WTC11 (cell line): ENCODE results near the gene HPS1. TPM values are rescaled to one million over a fixed set of nuclear protein-coding genes. Genes with fewer than 3 reads are reported as not detected.
A peak's percentile ranks its signal among the peaks of the same experiment; 100 is the strongest.

Source experiments
- ATAC-seq: fragments of 200-7000 bp; cut with Tn5 transposase; 2 replicates; pipeline ENCODE4 v1.10.0; 2021; ENCODE audit warnings: mild to moderate bottlenecking, moderate library complexity
- CTCF ChIA-PET: fragments of 300-600 bp; sonication (Branson Sonifier 250); formaldehyde crosslinking; loops from one replicate; lab custom pipeline; 2021; ENCODE audit warnings: antibody characterized with exemption; lab: Charles Lee
- POLR2A ChIA-PET: fragments of 350-600 bp; sonication (Branson Sonifier 250); formaldehyde crosslinking; loops from one replicate; lab custom pipeline; 2021; ENCODE audit warnings: antibody characterized with exemption; lab: Charles Lee
- DNase-seq: peaks from one replicate; pipeline ENCODE4 v3.0.0; 2021; ENCODE audit warnings: low spot score
- H3K27ac Mint-ChIP-seq: 2 replicates; pipeline ENCODE4 v1.8.0; 2021; ENCODE audit warnings: mixed read lengths
- H3K27me3 Mint-ChIP-seq: 2 replicates; pipeline ENCODE4 v1.8.0; 2021; ENCODE audit warnings: low read depth, mild to moderate bottlenecking, moderate library complexity, mixed read lengths
- H3K36me3 Mint-ChIP-seq: 2 replicates; pipeline ENCODE4 v1.8.0; 2021; ENCODE audit warnings: mixed read lengths
- H3K4me1 Mint-ChIP-seq: 2 replicates; pipeline ENCODE4 v1.8.0; 2022; ENCODE audit warnings: mixed read lengths
- H3K4me3 Mint-ChIP-seq: 2 replicates; pipeline ENCODE4 v1.8.0; 2021; ENCODE audit warnings: mild to moderate bottlenecking, moderate library complexity, mixed read lengths
- H3K9me3 Mint-ChIP-seq: 2 replicates; pipeline ENCODE4 v1.8.0; 2021; ENCODE audit warnings: mixed read lengths
- AFF4 ChIP-seq: sonication (generic); formaldehyde crosslinking; IDR thresholded peaks from 2 replicates; pipeline ENCODE4 v1.8.1; 2023; ENCODE audit warnings: mild to moderate bottlenecking, missing genetic modification reagents, borderline replicate concordance
- ATF3 ChIP-seq: sonication (generic); formaldehyde crosslinking; conservative IDR thresholded peaks from 2 replicates; pipeline ENCODE4 v1.8.1; 2022; ENCODE audit warnings: mild to moderate bottlenecking, missing genetic modification reagents
- ATF6 ChIP-seq: sonication (generic); formaldehyde crosslinking; IDR thresholded peaks from 2 replicates; pipeline ENCODE4 v1.8.1; 2023; ENCODE audit warnings: mild to moderate bottlenecking, missing genetic modification reagents
- CBFB ChIP-seq: sonication (generic); formaldehyde crosslinking; IDR thresholded peaks from 2 replicates; pipeline ENCODE4 v1.8.1; 2022; ENCODE audit warnings: mild to moderate bottlenecking, low read depth, missing genetic modification reagents
- E2F4 ChIP-seq: sonication (generic); formaldehyde crosslinking; IDR thresholded peaks from 2 replicates; pipeline ENCODE4 v1.8.1; 2022; ENCODE audit warnings: low read depth, mild to moderate bottlenecking, moderate library complexity, missing genetic modification reagents, borderline replicate concordance
- E2F5 ChIP-seq: sonication (generic); formaldehyde crosslinking; IDR thresholded peaks from 2 replicates; pipeline ENCODE4 v1.8.1; 2022; ENCODE audit warnings: mild to moderate bottlenecking, moderate library complexity, missing genetic modification reagents
- ERG ChIP-seq: fragments of 250-450 bp; sonication (Bioruptor Pico); IDR thresholded peaks from 2 replicates; pipeline ENCODE4 v1.8.0; 2021; ENCODE audit warnings: mild to moderate bottlenecking
- HMGA2 ChIP-seq: fragments of 250-450 bp; sonication (Bioruptor Pico); IDR thresholded peaks from 2 replicates; pipeline ENCODE4 v1.4.0; 2021; ENCODE audit warnings: mild to moderate bottlenecking, moderate library complexity
- MLX ChIP-seq: sonication (generic); formaldehyde crosslinking; IDR thresholded peaks from 2 replicates; pipeline ENCODE4 v1.8.1; 2023; ENCODE audit warnings: mild to moderate bottlenecking, missing genetic modification reagents, moderate library complexity
- OVOL2 ChIP-seq: fragments of 250-450 bp; sonication (Bioruptor Pico); IDR thresholded peaks from 2 replicates; pipeline ENCODE4 v1.9.0; 2021; ENCODE audit warnings: mild to moderate bottlenecking, borderline replicate concordance
- SMAD3 ChIP-seq: sonication (generic); formaldehyde crosslinking; IDR thresholded peaks from 2 replicates; pipeline ENCODE4 v1.8.0; 2022; ENCODE audit warnings: missing genetic modification reagents, mild to moderate bottlenecking, borderline replicate concordance
- USF2 ChIP-seq: sonication (generic); formaldehyde crosslinking; IDR thresholded peaks from 2 replicates; pipeline ENCODE4 v1.8.1; 2023; ENCODE audit warnings: mild to moderate bottlenecking, missing genetic modification reagents, moderate library complexity
- ZNF423 ChIP-seq: fragments of 250-450 bp; sonication (Bioruptor Pico); IDR thresholded peaks from 2 replicates; pipeline ENCODE4 v2.1.2; 2022; ENCODE audit warnings: mild to moderate bottlenecking, moderate library complexity
- ZNF532 ChIP-seq: fragments of 250-450 bp; sonication (Bioruptor Pico); IDR thresholded peaks from 2 replicates; pipeline ENCODE4 v1.9.0; 2021; ENCODE audit warnings: mild to moderate bottlenecking, borderline replicate concordance
- ZNF671 ChIP-seq: fragments of 250-450 bp; sonication (Bioruptor Pico); IDR thresholded peaks from 2 replicates; pipeline ENCODE4 v1.8.0; 2021; ENCODE audit warnings: mild to moderate bottlenecking
- total RNA-seq: library from RNA; stranded (reverse); gene quantifications from 3 replicates; pipeline ENCODE4 v1.2.3, GENCODE V29; 2021

HPS1 gene
- total RNA-seq, 1 experiment from 2014 or later, result 49.3 TPM

GRCh38 chr10:98376485-98376884 lies 70.2 kb downstream of the HPS1 start:
- peaks cover 12% of the 10 kb centered on the region for H3K36me3 Mint-ChIP-seq
- POLR2A ChIA-PET, result no interaction called here
- DNase-seq, result no peak
- TF ChIP-seq ZNF671 (CRISPR knock-in tag) (no peak), ATF3 (no peak), USF2 (CRISPR knock-in tag) (no peak), E2F4 (CRISPR knock-in tag) (no peak), OVOL2 (no peak), ZNF532 (CRISPR knock-in tag) (no peak)
- CTCF ChIA-PET, result no interaction called here
- no peak for ATAC-seq
- H3K27ac Mint-ChIP-seq, result no peak overlapping the region
- peaks cover 20% of the 10 kb centered on the region for H3K9me3 Mint-ChIP-seq
- H3K27me3 Mint-ChIP-seq, result no peaks in the 10 kb centered on the region
- H3K4me3 Mint-ChIP-seq, result no peak overlapping the region
- peaks cover 22% of the 10 kb centered on the region for H3K4me1 Mint-ChIP-seq

- no peak for DNase-seq
- H3K27me3 Mint-ChIP-seq, result no peaks in the 10 kb centered on the region
- no peak overlapping the region; the same call in 1 of the 2 replicates for H3K27ac Mint-ChIP-seq
- H3K4me1 Mint-ChIP-seq, result peaks cover 18% of the 10 kb centered on the region
- ChIA-PET CTCF (interaction anchor here (0.8 to 1.2 kb wide), 5 partner anchors 9 to 65 kb away, joined by 3 to 5 read pairs (median 3); no protein-coding TSS in a partner anchor), POLR2A (no interaction called here)
- no peak overlapping the region for H3K4me3 Mint-ChIP-seq
- H3K9me3 Mint-ChIP-seq, result peaks cover 20% of the 10 kb centered on the region
- peak; percentile 85 for ATAC-seq
- peaks cover 12% of the 10 kb centered on the region for H3K36me3 Mint-ChIP-seq
- TF ChIP-seq MLX (no peak), ZNF423 (CRISPR knock-in tag) (no peak), ERG (CRISPR knock-in tag) (no peak), E2F4 (CRISPR knock-in tag) (no peak), AFF4 (CRISPR knock-in tag) (no peak), SMAD3 (no peak), E2F5 (CRISPR knock-in tag) (no peak), CBFB (CRISPR knock-in tag) (no peak), ATF6 (no peak), HMGA2 (CRISPR knock-in tag) (no peak)
Observed at GRCh38 chr10:98374217-98374985, 72.3 kb downstream of the HPS1 start.
